PC-3 (cell line): Measurements from ENCODE around the gene MPV17L. TPM values are rescaled to one million over a fixed set of nuclear protein-coding genes. Genes with fewer than 3 reads are reported as not detected.
"Not testable (repeated sequence)": the region's sequence is repeated elsewhere in the genome, so short reads cannot be mapped to it uniquely, and the experiment has no call there.

Experiments used
- ATAC-seq: fragments of 200-7000 bp; cut with Tn5 transposase; 2 replicates; pipeline ENCODE4 v1.9.1; 2020; ENCODE audit warnings: mild to moderate bottlenecking, moderate library complexity
- Bru-seq: library from RNA; stranded (reverse); fragments of 400-500 nt; gene quantifications from one replicate; lab custom pipeline; 2021; lab: Mats Ljungman, UMichigan
- BruChase-seq, 2 experiments: library from RNA; stranded (reverse); fragments of 400-500 nt; gene quantifications; one replicate each; lab custom pipeline; 2021; lab: Mats Ljungman, UMichigan
- BruUV-seq: library from RNA; stranded (reverse); fragments of 400-500 nt; replicated peaks from 2 replicates; lab custom pipeline; 2021; lab: Mats Ljungman, UMichigan
- CTCF ChIA-PET: fragments of 300-600 bp; sonication (Branson Sonifier 250); formaldehyde crosslinking; loops from one replicate; lab custom pipeline; 2022; ENCODE audit warnings: antibody characterized with exemption; lab: Charles Lee
- POLR2A ChIA-PET: fragments of 300-600 bp; sonication (Branson Sonifier 250); formaldehyde crosslinking; loops from one replicate; lab custom pipeline; 2022; ENCODE audit warnings: antibody characterized with exemption; ENCODE audit not compliant: unreplicated experiment; lab: Charles Lee
- DNase-seq: peaks from one replicate; pipeline ENCODE4 v3.0.0-alpha.2; 2015
- H2AFZ ChIP-seq: fragments of 300-600 bp; sonication (generic); 2 replicates; pipeline ENCODE4 v1.6.0; 2016; ENCODE audit warnings: antibody characterized with exemption, low read length
- H3F3A ChIP-seq: fragments of 300-600 bp; sonication (generic); one replicate; pipeline ENCODE4 v1.6.0; 2017; ENCODE audit warnings: antibody characterized with exemption, low read length, control low read depth, mild to moderate bottlenecking; ENCODE audit not compliant: unreplicated experiment
- H3K27ac ChIP-seq: fragments of 300-600 bp; sonication (generic); 2 replicates; pipeline ENCODE4 v1.5.1; 2016; ENCODE audit warnings: mild to moderate bottlenecking, low read length
- H3K27me3 ChIP-seq: fragments of 300-600 bp; sonication (generic); 2 replicates; pipeline ENCODE4 v1.6.1; 2016; ENCODE audit warnings: low read length, mixed read lengths
- H3K36me3 ChIP-seq: fragments of 300-600 bp; sonication (generic); 2 replicates; pipeline ENCODE4 v1.6.1; 2016; ENCODE audit warnings: low read depth, mixed run types, low read length, mixed read lengths
- H3K4me1 ChIP-seq: fragments of 300-600 bp; sonication (generic); 2 replicates; pipeline ENCODE4 v1.5.1; 2016; ENCODE audit warnings: low read length; ENCODE audit not compliant: insufficient read depth
- H3K4me2 ChIP-seq: fragments of 300-600 bp; sonication (generic); 2 replicates; pipeline ENCODE4 v1.6.0; 2016; ENCODE audit warnings: low read length
- H3K4me3 ChIP-seq: fragments of 300-600 bp; sonication (generic); 2 replicates; pipeline ENCODE4 v1.5.1; 2016; ENCODE audit warnings: mild to moderate bottlenecking, low read length, mixed read lengths
- H3K79me2 ChIP-seq: fragments of 300-600 bp; sonication (generic); 2 replicates; pipeline ENCODE4 v1.6.1; 2017; ENCODE audit warnings: low read length, mixed read lengths
- H3K9ac ChIP-seq: fragments of 300-600 bp; sonication (generic); 2 replicates; pipeline ENCODE4 v1.6.0; 2016; ENCODE audit warnings: mild to moderate bottlenecking, low read length
- H3K9me2 ChIP-seq: fragments of 300-600 bp; sonication (generic); replicated peaks from 2 replicates; pipeline ENCODE4 v1.6.1; 2016; ENCODE audit warnings: mixed run types, low read length, mixed read lengths
- H3K9me3 ChIP-seq: fragments of 300-600 bp; sonication (generic); 2 replicates; pipeline ENCODE4 v1.6.1; 2016; ENCODE audit warnings: low read length, mixed read lengths
- H4K20me1 ChIP-seq: fragments of 300-600 bp; sonication (generic); 2 replicates; pipeline ENCODE4 v1.6.1; 2016; ENCODE audit warnings: low read length, mixed read lengths
- intact Hi-C: fragments of 100-400 bp; cut with micrococcal nuclease; formaldehyde crosslinking; loops from 2 replicates; pipeline ENCODE4 v1.9.0; 2023
- long read RNA-seq: library from polyadenylated mRNA; unstranded; transcript quantifications from one replicate; pipeline ENCODE4 v2.0.0, GENCODE V29; 2021; ENCODE audit not compliant: unreplicated experiment
- total RNA-seq: library from RNA; depleted of rRNA; stranded (reverse); fragments of >200 nt; gene quantifications from 2 replicates; pipeline ENCODE4 v1.2.3, GENCODE V29; 2014; rRNA removed

The MPV17L gene
- total RNA-seq (4.5 and 6.0 TPM in 2 replicates), Bru-seq, nascent RNA (percentile 46 among the genes with signal in this experiment), BruChase-seq, experiment 1, labeled RNA remaining after a 6-hour chase (percentile 67 among the genes with signal in this experiment), BruChase-seq, experiment 2, labeled RNA remaining after a 2-hour chase (percentile 58 among the genes with signal in this experiment)
- long read RNA-seq, full-length matches to known transcripts: 1 of 1 reads
- long read RNA-seq, partial matches to known transcripts: 0 of 1 reads
- long read RNA-seq, other reads (novel, unspliced or antisense): 0 of 1 reads

DNA sequence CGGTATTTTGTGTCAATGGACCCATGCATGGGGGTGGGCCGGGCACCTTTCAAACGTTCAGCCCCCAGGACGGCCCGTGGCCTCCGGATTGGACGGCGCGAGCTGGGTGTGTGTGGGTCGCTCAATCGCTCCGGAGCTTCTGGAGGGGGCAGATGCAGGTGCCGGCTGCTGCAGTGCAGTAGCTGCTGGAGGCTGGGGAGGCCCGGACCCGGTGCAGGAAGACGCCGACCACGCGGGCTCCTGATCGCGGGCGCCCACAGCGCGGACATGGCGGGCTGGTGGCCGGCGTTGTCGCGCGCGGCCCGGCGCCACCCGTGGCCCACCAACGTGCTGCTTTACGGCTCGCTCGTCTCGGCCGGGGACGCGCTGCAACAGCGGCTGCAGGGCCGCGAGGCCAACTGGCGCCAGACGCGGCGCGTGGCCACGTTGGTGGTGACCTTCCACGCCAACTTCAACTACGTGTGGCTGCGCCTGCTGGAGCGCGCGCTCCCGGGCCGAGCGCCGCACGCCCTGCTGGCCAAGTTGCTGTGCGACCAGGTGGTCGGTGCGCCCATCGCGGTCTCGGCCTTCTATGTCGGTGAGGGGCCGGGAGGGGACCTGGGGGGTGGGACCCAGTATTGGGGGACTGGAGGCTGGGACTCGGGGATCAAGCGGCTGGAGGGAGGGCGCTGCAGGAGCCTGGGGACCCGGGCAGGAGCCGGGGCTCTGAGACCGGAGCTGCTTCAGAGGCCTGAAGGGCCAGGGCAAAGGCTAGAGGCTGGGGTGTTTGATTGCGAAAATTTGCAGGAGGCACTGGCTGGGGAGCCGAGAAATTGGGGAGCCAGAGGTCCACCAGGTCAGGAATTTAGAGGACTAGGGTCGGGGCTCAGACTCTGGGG lies at the start of gene MPV17L:
TSS of gene MPV17L (plus strand) at position 124 of the 878 bp plus-strand sequence. CDS start at position 268, 144 bp downstream.
- DNase-seq (peak; percentile 33), ATAC-seq (peak; percentile 80)
- Histone ChIP-seq H3K4me2 (peak within 1 kb of the TSS; percentile 71), H2AFZ (peak within 1 kb of the TSS; percentile 55), H3K9ac (peak within 1 kb of the TSS; percentile 31), H3K4me3 (peak within 1 kb of the TSS; percentile 59)
- intact Hi-C loops, H3F3A ChIP-seq, H3K79me2 ChIP-seq, BruUV-seq, H3K9me2 ChIP-seq, H3K27ac ChIP-seq, H3K27me3 ChIP-seq, H3K36me3 ChIP-seq, H3K4me1 ChIP-seq, POLR2A ChIA-PET, H3K9me3 ChIP-seq, H4K20me1 ChIP-seq, CTCF ChIA-PET: not testable (repeated sequence)

DNA sequence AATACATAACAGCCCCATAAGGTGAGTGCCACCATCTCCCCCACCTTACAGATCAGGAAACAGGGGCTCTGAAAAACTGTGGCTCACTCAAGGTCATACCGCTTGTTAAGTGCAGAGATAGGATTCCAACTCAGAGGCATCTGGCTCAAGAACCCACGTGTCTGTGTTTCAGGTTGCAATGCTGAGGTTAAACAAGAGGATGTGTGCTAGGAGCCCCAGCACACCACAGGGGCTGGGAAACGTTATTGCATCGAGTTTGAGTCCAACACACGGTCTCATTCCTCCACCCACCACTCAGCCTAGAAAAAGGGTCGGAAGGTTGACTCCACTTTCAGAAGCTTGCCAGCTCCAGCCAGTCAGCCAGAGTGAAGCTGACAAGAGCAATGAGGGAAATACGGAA lies 46.8 kb upstream of the MPV17L start:
- ATAC-seq, DNase-seq: not testable (repeated sequence)

DNA sequence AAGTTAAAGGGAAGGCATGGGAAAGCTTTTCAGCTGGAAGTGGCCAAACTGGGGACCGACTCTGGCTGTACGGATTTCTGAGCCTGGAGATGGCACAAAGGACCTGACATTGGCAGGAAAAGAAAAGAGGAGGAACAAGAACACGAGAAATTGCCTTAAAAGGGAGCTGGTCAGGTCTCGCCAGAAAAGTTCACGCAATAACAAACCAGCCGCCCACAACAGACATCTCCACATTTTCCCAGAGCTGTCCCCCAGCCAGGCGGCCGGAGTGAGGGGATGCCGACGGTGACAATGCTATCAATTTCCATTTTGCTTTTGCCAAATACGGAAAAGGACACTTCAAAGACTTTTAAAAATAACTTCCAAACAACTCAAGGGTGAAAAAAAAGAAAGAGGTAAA lies 44.3 kb upstream of the MPV17L start:
- H3K9me2 ChIP-seq, CTCF ChIA-PET, ATAC-seq, H4K20me1 ChIP-seq, H3K9ac ChIP-seq, H3K4me2 ChIP-seq, H2AFZ ChIP-seq, H3K27ac ChIP-seq, H3K79me2 ChIP-seq, intact Hi-C loops, H3K36me3 ChIP-seq, DNase-seq, POLR2A ChIA-PET, H3F3A ChIP-seq, H3K27me3 ChIP-seq, H3K9me3 ChIP-seq, H3K4me3 ChIP-seq, H3K4me1 ChIP-seq, BruUV-seq: not testable (repeated sequence)

More for the DNA sequence above, 46.8 kb upstream of the MPV17L start:
- H3K27me3 ChIP-seq, BruUV-seq, H3K27ac ChIP-seq, H3K9me2 ChIP-seq, intact Hi-C loops, H3K9ac ChIP-seq, H3K79me2 ChIP-seq, POLR2A ChIA-PET, H3F3A ChIP-seq, H3K4me3 ChIP-seq, H2AFZ ChIP-seq, H3K4me1 ChIP-seq, H3K36me3 ChIP-seq, H3K4me2 ChIP-seq, H3K9me3 ChIP-seq, H4K20me1 ChIP-seq, CTCF ChIA-PET: not testable (repeated sequence)

DNA sequence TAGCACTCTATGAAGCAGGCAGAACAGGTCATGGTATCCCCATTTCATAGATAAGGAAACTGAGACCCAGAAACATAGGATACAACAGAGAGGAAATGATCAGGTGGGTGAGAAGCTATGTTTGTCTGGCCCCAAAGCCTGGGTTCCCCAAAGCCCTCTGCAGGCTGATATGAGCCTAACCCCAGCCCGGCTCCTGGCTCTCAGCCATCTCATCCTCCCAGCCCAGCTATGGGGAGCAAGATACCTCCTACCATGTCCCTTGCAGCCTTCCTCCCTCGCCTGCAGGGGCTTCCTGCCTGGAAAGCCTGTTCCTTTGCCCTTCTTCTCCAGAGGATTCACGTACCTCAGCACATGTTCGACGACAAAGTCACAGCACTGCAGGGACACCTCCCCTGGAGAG lies 43.8 kb upstream of the MPV17L start:
- H3K9ac ChIP-seq, H3K4me3 ChIP-seq, H2AFZ ChIP-seq, H3K27ac ChIP-seq, H3K27me3 ChIP-seq, intact Hi-C loops, CTCF ChIA-PET, H3K4me2 ChIP-seq, H3K79me2 ChIP-seq, H3F3A ChIP-seq, H4K20me1 ChIP-seq, DNase-seq, H3K9me2 ChIP-seq, ATAC-seq, H3K36me3 ChIP-seq, POLR2A ChIA-PET, H3K9me3 ChIP-seq, H3K4me1 ChIP-seq, BruUV-seq: not testable (repeated sequence)

DNA sequence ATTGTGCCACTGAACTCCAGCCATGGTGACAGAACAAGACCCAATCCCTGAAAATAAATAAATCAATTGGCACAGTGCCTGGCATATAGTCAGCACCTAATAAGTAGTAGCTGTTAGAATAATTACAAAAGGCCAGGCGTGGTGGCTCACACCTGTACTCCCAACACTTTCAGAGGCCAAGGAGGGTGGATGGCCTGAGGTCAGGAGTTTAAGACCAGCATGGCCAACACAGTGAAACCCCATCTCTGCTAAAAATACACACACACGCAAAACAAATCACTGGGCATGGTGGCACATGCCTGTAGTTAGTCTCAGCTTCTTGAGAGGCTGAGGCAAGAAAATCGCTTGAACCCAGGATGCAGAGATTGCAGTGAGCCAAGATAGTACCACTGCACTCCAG lies 42.7 kb upstream of the MPV17L start:
- H3K79me2 ChIP-seq, BruUV-seq, H3K9ac ChIP-seq, H3F3A ChIP-seq, H3K27me3 ChIP-seq, H3K4me3 ChIP-seq, H4K20me1 ChIP-seq, H3K9me3 ChIP-seq, H3K27ac ChIP-seq, POLR2A ChIA-PET, H3K36me3 ChIP-seq, ATAC-seq, H3K4me2 ChIP-seq, H2AFZ ChIP-seq, H3K4me1 ChIP-seq, DNase-seq, CTCF ChIA-PET, H3K9me2 ChIP-seq, intact Hi-C loops: not testable (repeated sequence)

DNA sequence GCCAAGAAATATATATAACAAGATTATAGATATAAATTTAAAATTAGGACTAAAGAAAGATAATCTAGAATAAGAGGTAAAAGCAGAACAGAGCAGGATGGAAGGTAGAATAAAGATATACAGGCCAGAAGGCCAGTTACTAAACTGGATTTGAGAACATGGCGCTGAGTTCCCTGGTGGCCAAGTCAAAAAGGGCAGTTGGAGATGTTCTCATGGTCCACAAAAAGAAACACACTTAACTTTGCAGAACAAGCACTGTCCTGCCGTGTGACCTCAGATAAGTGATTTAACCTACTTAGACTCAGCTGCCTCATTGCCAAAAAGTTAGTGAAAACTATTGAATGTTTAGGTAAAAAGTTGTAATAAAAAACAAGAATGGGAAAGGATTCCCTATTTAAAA lies 40.7 kb upstream of the MPV17L start:
- H3K27ac ChIP-seq, BruUV-seq, H3K4me3 ChIP-seq, H3K36me3 ChIP-seq, POLR2A ChIA-PET, DNase-seq, H3K9me2 ChIP-seq, H3K4me2 ChIP-seq, H2AFZ ChIP-seq, H3F3A ChIP-seq, H4K20me1 ChIP-seq, H3K9me3 ChIP-seq, H3K27me3 ChIP-seq, H3K79me2 ChIP-seq, ATAC-seq, intact Hi-C loops, H3K9ac ChIP-seq, H3K4me1 ChIP-seq, CTCF ChIA-PET: not testable (repeated sequence)
